ENCODE data around the gene EPS15. TPM values are rescaled to one million over a fixed set of nuclear protein-coding genes. Genes with fewer than 3 reads are reported as not detected.
"Not testable (repeated sequence)": the region's sequence is repeated elsewhere in the genome, so short reads cannot be mapped to it uniquely, and the experiment has no call there.

Gene EPS15
- total RNA-seq, 4 donors from 2014 or later: 56.9 to 80.5 (median 64.3) TPM

- no peak overlapping the region for H3K4me3 ChIP-seq (ENCODE audit: low read depth, poor library complexity, severe bottlenecking)
- no peak for TF ChIP-seq POLR2A (IDR thresholded peaks at IDR 0.05)
- TF ChIP-seq, protein P1, sequence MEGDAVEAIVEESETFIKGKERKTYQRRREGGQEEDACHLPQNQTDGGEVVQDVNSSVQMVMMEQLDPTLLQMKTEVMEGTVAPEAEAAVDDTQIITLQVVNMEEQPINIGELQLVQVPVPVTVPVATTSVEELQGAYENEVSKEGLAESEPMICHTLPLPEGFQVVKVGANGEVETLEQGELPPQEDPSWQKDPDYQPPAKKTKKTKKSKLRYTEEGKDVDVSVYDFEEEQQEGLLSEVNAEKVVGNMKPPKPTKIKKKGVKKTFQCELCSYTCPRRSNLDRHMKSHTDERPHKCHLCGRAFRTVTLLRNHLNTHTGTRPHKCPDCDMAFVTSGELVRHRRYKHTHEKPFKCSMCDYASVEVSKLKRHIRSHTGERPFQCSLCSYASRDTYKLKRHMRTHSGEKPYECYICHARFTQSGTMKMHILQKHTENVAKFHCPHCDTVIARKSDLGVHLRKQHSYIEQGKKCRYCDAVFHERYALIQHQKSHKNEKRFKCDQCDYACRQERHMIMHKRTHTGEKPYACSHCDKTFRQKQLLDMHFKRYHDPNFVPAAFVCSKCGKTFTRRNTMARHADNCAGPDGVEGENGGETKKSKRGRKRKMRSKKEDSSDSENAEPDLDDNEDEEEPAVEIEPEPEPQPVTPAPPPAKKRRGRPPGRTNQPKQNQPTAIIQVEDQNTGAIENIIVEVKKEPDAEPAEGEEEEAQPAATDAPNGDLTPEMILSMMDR (IDR thresholded peaks at IDR 0.05): no peak
- DNase-seq (ENCODE audit: low spot score in 2 of 2): no peak
- intact Hi-C loops (cut with DNase I; ENCODE audit: low total_unique reads): no loop called here
These were observed 80.0 kb downstream of the EPS15 start for GRCh38 chr1:51439053-51439452.

- intact Hi-C loops (cut with DNase I; ENCODE audit: low total_unique reads); H3K4me3 ChIP-seq (ENCODE audit: low read depth, poor library complexity, severe bottlenecking); DNase-seq (ENCODE audit: low spot score in 2 of 2): not testable (repeated sequence)
- 96% methylated on average over 6 of the region's 6 CpGs for WGBS, 2 donors
These were observed 81.7 kb downstream of the EPS15 start for GRCh38 chr1:51437391-51437790.

- no peak overlapping the region for H3K4me3 ChIP-seq (ENCODE audit: low read depth, poor library complexity, severe bottlenecking)
- 93 to 94% methylated on average over 5 of the region's 5 CpGs for WGBS, 2 donors
- TF ChIP-seq POLR2A (IDR thresholded peaks at IDR 0.05): no peak
- TF ChIP-seq, protein P1 (IDR thresholded peaks at IDR 0.05): no peak
- DNase-seq (ENCODE audit: low spot score in 2 of 2): no peak
- intact Hi-C loops (cut with DNase I; ENCODE audit: low total_unique reads): no loop called here
These were observed 83.2 kb downstream of the EPS15 start for GRCh38 chr1:51435878-51436277.

DNA sequence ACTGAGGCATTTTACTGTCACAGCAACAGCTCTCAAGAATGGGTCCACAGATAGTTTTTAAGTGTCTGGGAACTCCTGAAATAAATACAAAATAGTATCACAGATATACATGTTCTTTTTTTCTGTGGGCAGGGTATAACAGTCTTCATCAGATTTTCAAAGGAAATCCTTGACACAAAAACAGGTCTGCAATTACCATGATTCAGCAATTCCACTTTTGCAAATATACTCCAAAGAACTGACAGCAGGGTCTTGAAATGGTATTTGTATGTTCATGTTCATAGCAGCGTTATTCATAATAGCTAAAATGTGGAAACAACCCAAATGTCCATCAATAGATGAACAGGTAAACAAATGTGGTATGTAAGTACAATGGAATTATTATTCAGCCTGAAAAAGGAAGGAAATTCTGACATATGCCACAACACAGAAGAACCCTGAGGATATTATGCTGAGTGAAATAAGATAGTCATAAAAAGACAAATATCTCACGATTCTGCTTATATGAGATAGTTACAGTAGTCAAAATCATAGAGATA lies 85.0 kb downstream of the EPS15 start:
- 56 to 61% methylated on average over 2 of the region's 2 CpGs for WGBS, 2 donors
- TF ChIP-seq, protein P1 (IDR thresholded peaks at IDR 0.05): no peak
- TF ChIP-seq POLR2A (IDR thresholded peaks at IDR 0.05): no peak
- H3K4me3 ChIP-seq (ENCODE audit: low read depth, poor library complexity, severe bottlenecking): no peak overlapping the region
- no peak for DNase-seq (ENCODE audit: low spot score in 2 of 2)
- intact Hi-C loops (cut with DNase I; ENCODE audit: low total_unique reads): no loop called here

GRCh38 chr1:51433269-51433971 lies 85.6 kb downstream of the EPS15 start:
- no peak overlapping the region for H3K4me3 ChIP-seq (ENCODE audit: low read depth, poor library complexity, severe bottlenecking)
- WGBS, 2 donors: 74 to 80% methylated on average over 4 of the region's 4 CpGs
- DNase-seq (ENCODE audit: low spot score in 2 of 2): peak in 1 of 2 donors; percentile 43
- intact Hi-C loops (cut with DNase I; ENCODE audit: low total_unique reads): no loop called here
- TF ChIP-seq, protein P1 (IDR thresholded peaks at IDR 0.05): no peak
- TF ChIP-seq POLR2A (IDR thresholded peaks at IDR 0.05): no peak

DNA sequence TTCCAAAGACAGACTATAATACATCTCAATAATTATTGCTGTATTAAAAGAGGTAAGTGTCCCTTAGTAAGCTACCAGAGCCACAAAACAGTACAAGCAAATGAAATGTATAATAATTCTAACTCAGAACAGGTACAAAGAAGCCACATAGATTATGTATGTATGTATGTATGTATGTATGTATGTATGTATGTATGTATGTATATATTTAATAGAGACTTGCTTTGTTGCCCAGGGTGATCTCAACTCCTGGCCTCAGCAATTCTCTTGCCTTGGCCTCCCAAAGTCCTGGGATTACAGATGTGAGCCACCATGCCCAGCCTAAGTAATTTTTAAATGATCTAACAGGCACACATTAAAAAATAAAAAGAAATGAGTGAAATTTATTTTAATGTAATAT lies 86.9 kb downstream of the EPS15 start:
- no peak overlapping the region for H3K4me3 ChIP-seq (ENCODE audit: low read depth, poor library complexity, severe bottlenecking)
- TF ChIP-seq POLR2A (IDR thresholded peaks at IDR 0.05): no peak
- TF ChIP-seq, protein P1 (IDR thresholded peaks at IDR 0.05): no peak
- intact Hi-C loops (cut with DNase I; ENCODE audit: low total_unique reads): no loop called here
- DNase-seq (ENCODE audit: low spot score in 2 of 2): no peak

Data from lower leg skin (tissue), 4 donors.